Sigmoid colon (tissue), 4 donors: ENCODE measurements around the gene RABGAP1L.

Experiments
- CTCF ChIP-seq, 4 experiments: fragments of 450-650 bp in 3 of 4; fragments of 200-600 bp in 1 of 4; IDR thresholded peaks; one replicate each; pipeline ENCODE4 v1.5.1; 2016 to 2019; ENCODE audit warnings: antibody characterized with exemption in 4 of 4, mild to moderate bottlenecking in 3 of 4, moderate library complexity in 2 of 4
- POLR2A ChIP-seq, 2 donors: fragments of 450-650 bp; IDR thresholded peaks; one replicate each; pipeline ENCODE4 v1.6.1; 2016; ENCODE audit warnings: antibody characterized with exemption in 2 of 2, mild to moderate bottlenecking in 2 of 2, moderate library complexity in 2 of 2
- POLR2AphosphoS5 ChIP-seq, 4 donors: sonication (generic); formaldehyde crosslinking; IDR thresholded peaks; one replicate each; pipeline ENCODE4 v1.6.1; 2017; ENCODE audit warnings: antibody characterized with exemption in 4 of 4

- TF ChIP-seq POLR2A (IDR thresholded peaks at IDR 0.05) (no peak), POLR2AphosphoS5 (IDR thresholded peaks at IDR 0.05) (no peak), CTCF (IDR thresholded peaks at IDR 0.05) (no peak)
Observed at GRCh38 chr1:174682419-174683008, 523.2 kb downstream of the RABGAP1L start.
